HepG2 (cell line): ENCODE data around the gene IL17C. TPM values are rescaled to one million over a fixed set of nuclear protein-coding genes. Genes with fewer than 3 reads are reported as not detected.
A peak's percentile ranks its signal among the peaks of the same experiment; 100 is the strongest.

Experiments
- BORCS8-MEF2B ChIP-seq: sonication (generic); formaldehyde crosslinking; IDR thresholded peaks from 2 replicates; pipeline ENCODE4 v1.8.0; 2022; ENCODE audit warnings: mild to moderate bottlenecking, missing genetic modification reagents
- CEBPG ChIP-seq: IDR thresholded peaks from 2 replicates; pipeline ENCODE4 v1.6.1; 2016
- HDAC1 ChIP-seq: sonication (generic); formaldehyde crosslinking; IDR thresholded peaks from 2 replicates; pipeline ENCODE4 v1.5.1; 2020; ENCODE audit warnings: mild to moderate bottlenecking, missing genetic modification reagents
- HNF1B ChIP-seq: sonication (generic); formaldehyde crosslinking; IDR thresholded peaks from 2 replicates; pipeline ENCODE4 v1.5.1; 2020; ENCODE audit warnings: mild to moderate bottlenecking, moderate library complexity, missing genetic modification reagents
- HNRNPUL1 ChIP-seq: fragments of 200-400 bp; formaldehyde crosslinking; IDR thresholded peaks from 2 replicates; pipeline ENCODE4 v1.6.1; 2017; ENCODE audit warnings: low read depth, mild to moderate bottlenecking, low read length, moderate library complexity
- HOXD1 ChIP-seq: sonication (generic); formaldehyde crosslinking; IDR thresholded peaks from 2 replicates; pipeline ENCODE4 v1.5.0; 2020; ENCODE audit warnings: missing genetic modification reagents
- NFE2L2 ChIP-seq: fragments of 150-350 bp; IDR thresholded peaks from 2 replicates; pipeline ENCODE4 v1.6.1; 2014; ENCODE audit warnings: low read length
- NR1H2 ChIP-seq: sonication (generic); formaldehyde crosslinking; IDR thresholded peaks from 2 replicates; pipeline ENCODE4 v1.8.1; 2022; ENCODE audit warnings: low read depth, missing genetic modification reagents, borderline replicate concordance
- NR2C2 ChIP-seq: sonication (generic); formaldehyde crosslinking; IDR thresholded peaks from 2 replicates; pipeline ENCODE4 v1.4.0; 2020; ENCODE audit warnings: missing genetic modification reagents, mild to moderate bottlenecking, moderate library complexity, borderline replicate concordance
- RXRA ChIP-seq: sonication (generic); formaldehyde crosslinking; IDR thresholded peaks from 2 replicates; pipeline ENCODE4 v1.5.1; 2020; ENCODE audit warnings: missing genetic modification reagents
- TBL1XR1 ChIP-seq: fragments of 150-350 bp; IDR thresholded peaks from 2 replicates; pipeline ENCODE4 v1.6.1; 2014; ENCODE audit warnings: borderline replicate concordance, low read length; ENCODE audit not compliant: partially characterized antibody
- TFE3 ChIP-seq: IDR thresholded peaks from 2 replicates; pipeline ENCODE4 v1.6.1; 2016
- TOPORS ChIP-seq: sonication (generic); formaldehyde crosslinking; IDR thresholded peaks from 2 replicates; pipeline ENCODE4 v1.8.0; 2023; ENCODE audit warnings: mild to moderate bottlenecking, missing genetic modification reagents
- ZBTB26 ChIP-seq: IDR thresholded peaks from 2 replicates; pipeline ENCODE4 v1.6.1; 2016; ENCODE audit warnings: missing compliant biosample characterization, missing genetic modification reagents, borderline replicate concordance
- ZBTB37 ChIP-seq: sonication (generic); formaldehyde crosslinking; IDR thresholded peaks from 2 replicates; pipeline ENCODE4 v1.4.0; 2020; ENCODE audit warnings: mild to moderate bottlenecking, missing genetic modification reagents
- ZBTB46 ChIP-seq: sonication (generic); formaldehyde crosslinking; IDR thresholded peaks from 2 replicates; pipeline ENCODE4 v1.4.0; 2020; ENCODE audit warnings: mild to moderate bottlenecking, missing genetic modification reagents, borderline replicate concordance
- ZBTB7B ChIP-seq: sonication (generic); formaldehyde crosslinking; IDR thresholded peaks from 2 replicates; pipeline ENCODE4 v1.4.0; 2020; ENCODE audit warnings: missing genetic modification reagents
- ZFP82 ChIP-seq: sonication (generic); formaldehyde crosslinking; IDR thresholded peaks from 2 replicates; pipeline ENCODE4 v1.5.1; 2020; ENCODE audit warnings: mild to moderate bottlenecking, missing genetic modification reagents, borderline replicate concordance
- ZNF12 ChIP-seq: sonication (generic); formaldehyde crosslinking; IDR thresholded peaks from 2 replicates; pipeline ENCODE4 v1.5.0; 2020; ENCODE audit warnings: missing genetic modification reagents
- ZNF136 ChIP-seq: sonication (generic); formaldehyde crosslinking; IDR thresholded peaks from 2 replicates; pipeline ENCODE4 v1.8.1; 2022; ENCODE audit warnings: low read depth, mild to moderate bottlenecking, moderate library complexity, missing genetic modification reagents
- ZNF30 ChIP-seq: sonication (generic); formaldehyde crosslinking; IDR thresholded peaks from 2 replicates; pipeline ENCODE4 v1.5.0; 2020; ENCODE audit warnings: mild to moderate bottlenecking, missing genetic modification reagents
- ZNF350 ChIP-seq: sonication (generic); formaldehyde crosslinking; IDR thresholded peaks from 2 replicates; pipeline ENCODE4 v1.4.0; 2020; ENCODE audit warnings: mild to moderate bottlenecking, low read depth, missing genetic modification reagents, borderline replicate concordance
- ZNF841 ChIP-seq: sonication (generic); formaldehyde crosslinking; IDR thresholded peaks from 2 replicates; pipeline ENCODE4 v1.8.1; 2023; ENCODE audit warnings: missing genetic modification reagents, borderline replicate concordance
- polyA plus RNA-seq, 8 experiments: library from polyadenylated mRNA; depleted of rRNA in 3 of 8; stranded (reverse) in 7 of 8; unstranded in 1 of 8; fragments of >200 nt; fragmentation: Illumina TruSeq in 4 of 8; extraction: Trizol in 4 of 8; gene quantifications; 2 replicates each; pipeline versions ENCODE4 v1.2.1 to v1.2.3, GENCODE V29; 2011 to 2016; ENCODE audit warnings: low read depth in 4 of 8, missing spikeins in 1 of 8, mixed read lengths in 1 of 8; ENCODE audit not compliant: insufficient read depth in 1 of 8
- total RNA-seq, 5 experiments: library from RNA; depleted of rRNA; stranded (reverse); fragments of >200 nt; fragmentation: Illumina TruSeq; extraction: Trizol; gene quantifications; 2 replicates each; pipeline ENCODE4 v1.2.3, GENCODE V29; 2016; ENCODE audit warnings: low read depth in 1 of 5

Gene IL17C
- total and polyA plus RNA-seq, 2 of the 13 experiments (the other 11 are each of a cell fraction or from before 2014, with no cell fraction given), result not detected

- no peak for TF ChIP-seq ZBTB26 (CRISPR knock-in tag)
- no peak for TF ChIP-seq ZNF30 (CRISPR knock-in tag)
- TF ChIP-seq NR1H2 (CRISPR knock-in tag), result no peak
- TF ChIP-seq RXRA, result peak; percentile 100
- no peak for TF ChIP-seq HNRNPUL1
- no peak for TF ChIP-seq NFE2L2
- TF ChIP-seq ZBTB7B (CRISPR knock-in tag), result peak; percentile 96
- no peak for TF ChIP-seq ZNF841
- TF ChIP-seq NR2C2 (CRISPR knock-in tag), result peak; percentile 91
- no peak for TF ChIP-seq TBL1XR1
- peak; percentile 82 for TF ChIP-seq TFE3 (CRISPR knock-in tag)
- peak; percentile 93 for TF ChIP-seq ZNF136 (CRISPR knock-in tag)
- TF ChIP-seq ZNF12 (CRISPR knock-in tag), result peak; percentile 61; the same call in 1 of the 2 replicates
- TF ChIP-seq BORCS8-MEF2B (CRISPR knock-in tag), result peak; percentile 42; the same call in 1 of the 2 replicates
- TF ChIP-seq CEBPG (CRISPR knock-in tag), result peak; percentile 41; the same call in 1 of the 2 replicates
- peak; percentile 87; the same call in 1 of the 2 replicates for TF ChIP-seq ZNF350 (CRISPR knock-in tag)
- peak; percentile 97 for TF ChIP-seq HDAC1 (CRISPR knock-in tag)
- peak; percentile 70; the same call in 1 of the 2 replicates for TF ChIP-seq TOPORS (CRISPR knock-in tag)
- TF ChIP-seq HOXD1 (CRISPR knock-in tag), result no peak; the same call in 1 of the 2 replicates
- no peak for TF ChIP-seq ZFP82 (CRISPR knock-in tag)
- TF ChIP-seq HNF1B (CRISPR knock-in tag), result peak; percentile 95
- TF ChIP-seq ZBTB37 (CRISPR knock-in tag), result peak; percentile 57; the same call in 1 of the 2 replicates
- peak; percentile 78; the same call in 1 of the 2 replicates for TF ChIP-seq ZBTB46
Observed at GRCh38 chr16:88651276-88651988, 13.1 kb downstream of the IL17C start (continued).
